AG04450 (cell line): Measurements from ENCODE around the gene RASGEF1C. TPM values are rescaled to one million over a fixed set of nuclear protein-coding genes. Genes with fewer than 3 reads are reported as not detected.

Experiments
- CTCF ChIA-PET: fragments of 300-600, 350-600 bp; formaldehyde crosslinking; extraction: SDS; loops from one replicate; lab custom pipeline; 2022; ENCODE audit warnings: antibody characterized with exemption, inconsistent platforms; lab: Charles Lee
- POLR2A ChIA-PET: fragments of 350-600 bp; formaldehyde crosslinking; extraction: SDS; loops from one replicate; lab custom pipeline; 2021; ENCODE audit warnings: antibody characterized with exemption, inconsistent platforms; lab: Yijun Ruan, JAX
- DNase-seq: peaks from one replicate; pipeline ENCODE4 v3.0.0-alpha.2; 2011; ENCODE audit warnings: low read depth, low spot score
- H3K27ac ChIP-seq: one replicate; pipeline ENCODE4 v1.5.1; 2012; ENCODE audit warnings: low read depth, low read length, control low read depth
- H3K27me3 ChIP-seq: one replicate; pipeline ENCODE4 v1.6.0; 2012; ENCODE audit warnings: low read length; ENCODE audit not compliant: control insufficient read depth, insufficient read depth
- H3K4me3 ChIP-seq: 2 replicates; pipeline ENCODE4 v1.5.1; 2011; ENCODE audit warnings: mild to moderate bottlenecking, low read depth, low read length, control low read depth
- H3K9me3 ChIP-seq: 2 replicates; pipeline ENCODE4 v1.5.1; 2012; ENCODE audit warnings: low read length; ENCODE audit not compliant: control insufficient read depth, insufficient read depth
- polyA plus RNA-seq: library from polyadenylated mRNA; depleted of rRNA; stranded (reverse); fragments of >200 nt; gene quantifications from 2 replicates; pipeline ENCODE4 v1.2.3, GENCODE V29; 2011
- TF ChIP-seq, protein P1 (sequence below): IDR thresholded peaks from 2 replicates; pipeline ENCODE4 v1.5.1; 2011; ENCODE audit warnings: low read depth, low read length, control low read depth, inconsistent platforms

RASGEF1C gene
- polyA plus RNA-seq, 1 experiment, result not detected

DNA sequence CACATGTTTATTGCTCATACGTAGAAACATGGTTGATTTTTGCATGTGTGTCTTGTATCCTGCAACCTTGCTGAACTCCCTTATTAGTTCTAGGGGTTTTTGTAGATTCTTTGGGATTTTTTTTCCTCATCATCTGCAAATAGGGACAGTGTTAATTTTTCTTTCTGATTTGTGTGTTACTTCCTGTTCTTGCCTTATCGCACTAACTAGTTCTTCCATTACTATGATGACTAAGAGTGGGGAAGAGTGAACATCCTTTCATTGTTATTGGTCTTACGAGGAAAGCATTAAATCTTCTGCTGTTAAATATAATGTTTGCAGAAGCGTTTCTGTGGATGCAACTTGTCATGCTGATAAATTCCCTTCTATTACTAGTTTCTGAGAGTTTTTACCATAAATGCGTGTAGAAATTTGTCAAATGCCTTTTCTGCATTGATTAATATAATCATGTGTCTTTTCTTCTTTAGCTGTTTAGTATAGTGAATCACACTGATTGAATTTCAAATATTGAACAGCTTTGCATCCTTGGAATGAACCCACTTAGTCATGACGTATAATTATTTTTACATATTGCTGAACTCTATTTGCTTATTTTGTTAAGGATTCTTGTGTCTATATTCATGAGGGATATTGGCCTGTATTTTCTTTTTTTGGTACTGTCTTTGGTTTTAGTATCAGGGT lies 105.4 kb downstream of the RASGEF1C start:
- Histone ChIP-seq H3K9me3 (peaks cover 25% of the 10 kb centered on the region), H3K27me3 (peaks cover 3% of the 10 kb centered on the region), H3K27ac (no peak overlapping the region), H3K4me3 (no peak overlapping the region)
- DNase-seq, result no peak
- POLR2A ChIA-PET, result no interaction called here
- CTCF ChIA-PET, result no interaction called here
- TF ChIP-seq, protein P1, sequence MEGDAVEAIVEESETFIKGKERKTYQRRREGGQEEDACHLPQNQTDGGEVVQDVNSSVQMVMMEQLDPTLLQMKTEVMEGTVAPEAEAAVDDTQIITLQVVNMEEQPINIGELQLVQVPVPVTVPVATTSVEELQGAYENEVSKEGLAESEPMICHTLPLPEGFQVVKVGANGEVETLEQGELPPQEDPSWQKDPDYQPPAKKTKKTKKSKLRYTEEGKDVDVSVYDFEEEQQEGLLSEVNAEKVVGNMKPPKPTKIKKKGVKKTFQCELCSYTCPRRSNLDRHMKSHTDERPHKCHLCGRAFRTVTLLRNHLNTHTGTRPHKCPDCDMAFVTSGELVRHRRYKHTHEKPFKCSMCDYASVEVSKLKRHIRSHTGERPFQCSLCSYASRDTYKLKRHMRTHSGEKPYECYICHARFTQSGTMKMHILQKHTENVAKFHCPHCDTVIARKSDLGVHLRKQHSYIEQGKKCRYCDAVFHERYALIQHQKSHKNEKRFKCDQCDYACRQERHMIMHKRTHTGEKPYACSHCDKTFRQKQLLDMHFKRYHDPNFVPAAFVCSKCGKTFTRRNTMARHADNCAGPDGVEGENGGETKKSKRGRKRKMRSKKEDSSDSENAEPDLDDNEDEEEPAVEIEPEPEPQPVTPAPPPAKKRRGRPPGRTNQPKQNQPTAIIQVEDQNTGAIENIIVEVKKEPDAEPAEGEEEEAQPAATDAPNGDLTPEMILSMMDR, result no peak

DNA sequence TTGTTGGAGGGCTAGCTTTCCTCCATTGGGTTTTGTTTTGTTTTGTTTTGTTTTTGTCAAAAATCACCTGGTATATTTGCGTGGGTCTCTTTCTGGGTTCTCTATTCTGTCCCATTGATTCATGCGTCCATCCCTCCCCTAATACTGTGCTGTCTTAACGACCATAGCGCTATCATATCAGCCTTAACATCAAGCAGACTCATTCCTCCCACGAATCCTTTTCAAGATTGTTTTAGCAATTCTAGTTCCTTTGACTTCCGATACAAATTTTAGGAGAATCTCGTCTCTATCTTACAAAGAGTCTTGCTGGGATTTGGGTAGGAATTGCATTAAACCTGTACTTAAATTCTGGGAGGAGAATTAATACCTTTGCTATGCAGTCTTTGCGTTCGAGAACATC lies 106.4 kb downstream of the RASGEF1C start:
- POLR2A ChIA-PET, result no interaction called here
- DNase-seq, result no peak
- Histone ChIP-seq H3K27me3 (peaks cover 3% of the 10 kb centered on the region), H3K4me3 (no peak overlapping the region), H3K9me3 (peaks cover 24% of the 10 kb centered on the region), H3K27ac (no peak overlapping the region)
- CTCF ChIA-PET, result no interaction called here
- TF ChIP-seq, protein P1, result no peak

DNA sequence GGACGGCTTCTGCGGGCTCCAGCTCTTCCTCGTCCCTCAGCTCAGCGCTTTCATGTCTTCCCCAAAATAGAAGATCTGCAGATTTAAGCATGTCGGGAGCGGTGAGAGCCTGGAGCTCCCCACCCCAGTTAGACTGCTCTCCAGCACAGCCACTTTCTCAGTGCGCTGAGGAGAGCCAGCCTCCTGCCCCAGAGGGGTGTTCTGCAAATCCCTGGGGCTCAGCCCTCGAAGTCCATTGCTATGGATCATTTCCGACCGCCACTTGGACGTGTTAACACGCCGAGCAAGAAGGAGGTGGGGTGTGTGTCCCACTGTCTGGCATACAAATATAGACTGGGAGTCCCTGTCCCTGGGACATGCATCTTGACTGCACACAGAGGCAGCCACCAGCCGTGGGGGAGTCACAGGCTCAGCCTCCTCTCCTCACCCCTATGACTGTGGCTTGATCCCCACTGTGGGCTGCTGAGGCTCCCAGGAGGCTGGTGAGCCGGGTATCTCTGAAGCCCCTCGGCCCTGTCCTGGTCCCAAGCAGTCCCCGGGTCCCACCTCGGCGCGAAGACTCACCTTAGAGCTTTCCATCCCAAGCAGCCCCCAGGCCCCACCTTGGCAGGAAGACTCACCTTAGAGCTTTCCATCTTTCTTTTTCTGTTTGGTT lies 107.4 kb downstream of the RASGEF1C start:
- POLR2A ChIA-PET, result no interaction called here
- Histone ChIP-seq H3K27me3 (peaks cover 3% of the 10 kb centered on the region), H3K9me3 (peaks cover 22% of the 10 kb centered on the region; the same call in 1 of the 2 replicates), H3K4me3 (no peak overlapping the region), H3K27ac (no peak overlapping the region)
- TF ChIP-seq, protein P1, result no peak
- CTCF ChIA-PET, result no interaction called here
- DNase-seq, result no peak

DNA sequence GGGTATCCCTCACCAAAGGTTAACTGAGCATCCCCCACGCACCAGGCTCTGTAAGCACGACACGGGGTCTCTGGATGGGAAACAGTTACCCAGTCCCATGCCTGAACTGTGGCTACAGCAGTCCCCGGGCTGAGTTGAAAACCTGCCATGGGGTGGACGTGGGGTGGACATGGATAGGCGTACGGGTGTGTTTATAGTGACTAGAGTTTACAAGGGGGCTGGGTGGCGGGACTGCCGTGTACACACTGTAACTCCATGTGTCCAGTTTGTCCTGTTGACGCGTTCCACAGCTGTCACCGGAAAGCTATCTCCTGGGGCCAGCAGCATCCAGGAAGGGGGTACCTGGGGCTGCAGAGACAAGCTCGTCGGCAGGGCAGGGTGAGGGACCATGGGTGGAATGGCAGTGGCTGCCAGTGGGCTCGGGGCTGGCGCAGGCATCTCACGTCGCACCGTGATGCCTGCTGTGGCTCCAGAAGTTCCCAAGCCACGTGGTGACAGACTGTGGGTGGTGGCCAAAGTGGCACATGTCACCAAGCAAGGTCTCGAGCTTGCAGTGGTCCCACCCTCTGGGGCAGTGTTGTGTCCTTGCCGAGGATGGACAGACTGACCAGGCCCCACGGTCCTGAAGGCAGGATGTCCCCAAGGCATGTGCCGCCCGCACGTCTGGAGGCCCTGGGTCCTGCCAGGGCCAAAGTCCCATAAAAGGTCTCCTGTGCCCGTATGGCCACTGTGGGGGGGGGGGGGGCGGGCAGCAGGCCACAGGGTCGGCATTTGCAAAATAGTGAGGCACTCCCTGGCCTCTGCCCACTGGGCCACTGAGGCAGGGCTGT lies 108.2 kb downstream of the RASGEF1C start:
- POLR2A ChIA-PET, result no interaction called here
- peaks cover 22% of the 10 kb centered on the region; the same call in 1 of the 2 replicates for H3K9me3 ChIP-seq
- CTCF ChIA-PET, result no interaction called here
- TF ChIP-seq, protein P1, result no peak
- peaks cover 3% of the 10 kb centered on the region for H3K27me3 ChIP-seq
- DNase-seq, result no peak
- no peak overlapping the region for H3K4me3 ChIP-seq
- H3K27ac ChIP-seq, result no peak overlapping the region
